IgD-negative memory B cell (primary cell): ENCODE measurements around the gene SF3B2. TPM values are rescaled to one million over a fixed set of nuclear protein-coding genes. Genes with fewer than 3 reads are reported as not detected.
A peak's percentile ranks its signal among the peaks of the same experiment; 100 is the strongest.
"Not testable (repeated sequence)": the region's sequence is repeated elsewhere in the genome, so short reads cannot be mapped to it uniquely, and the experiment has no call there.

Experiments used
- H3K27ac Mint-ChIP-seq, 3 donors: one replicate each; pipeline ENCODE4 v1.8.0; 2020 to 2022; ENCODE audit warnings: mild to moderate bottlenecking in 3 of 3, mixed read lengths in 3 of 3, moderate library complexity in 1 of 3
- H3K27me3 Mint-ChIP-seq: one replicate; pipeline ENCODE4 v1.8.0; 2021; ENCODE audit warnings: mixed read lengths
- H3K36me3 Mint-ChIP-seq: one replicate; pipeline ENCODE4 v1.8.0; 2020; ENCODE audit warnings: mild to moderate bottlenecking, mixed read lengths
- H3K4me1 Mint-ChIP-seq, 3 donors: one replicate each; pipeline ENCODE4 v1.8.0; 2020 to 2022; ENCODE audit warnings: mixed read lengths in 3 of 3, mild to moderate bottlenecking in 1 of 3
- H3K4me3 Mint-ChIP-seq, 4 donors: one replicate each; pipeline ENCODE4 v1.8.0; 2020 to 2022; ENCODE audit warnings: mild to moderate bottlenecking in 4 of 4, mixed read lengths in 4 of 4, moderate library complexity in 3 of 4
- H3K9me3 Mint-ChIP-seq, 3 donors: one replicate each; pipeline ENCODE4 v1.8.0; 2020 to 2021; ENCODE audit warnings: mixed read lengths in 3 of 3, mild to moderate bottlenecking in 1 of 3
- polyA plus RNA-seq: library from polyadenylated mRNA; unstranded; fragments of 300-500 nt; fragmentation: Illumina TruSeq; gene quantifications from one replicate; pipeline ENCODE4 v1.2.3, GENCODE V29; 2021

The SF3B2 gene
- polyA plus RNA-seq, 1 donor from 2014 or later, result 91.8 TPM

GRCh38 chr11:66083767-66084166 lies 31.6 kb downstream of the SF3B2 start:
- peak overlapping the region in 2 of 3 donors; percentile 69 to 71 for H3K27ac Mint-ChIP-seq

GRCh38 chr11:66084821-66085475 lies 32.8 kb downstream of the SF3B2 start:
- H3K27ac Mint-ChIP-seq, result peak overlapping the region in 2 of 3 donors; percentile 31 to 69
- no peaks in the 10 kb centered on the region for H3K27me3 Mint-ChIP-seq
- H3K4me1 Mint-ChIP-seq, result peaks cover 69 to 76% (median 71%) of the 10 kb centered on the region in 3 donors
- peaks cover 4% of the 10 kb centered on the region for H3K36me3 Mint-ChIP-seq
- no peaks in the 10 kb centered on the region for H3K9me3 Mint-ChIP-seq
- H3K4me3 Mint-ChIP-seq, result peak overlapping the region in 1 of 4 donors; percentile 18

More at GRCh38 chr11:66083767-66084166, 31.6 kb downstream of the SF3B2 start:
- Mint-ChIP-seq H3K4me1 (peaks cover 69 to 78% (median 76%) of the 10 kb centered on the region in 3 donors), H3K4me3 (peak overlapping the region; percentile 6 to 65 (median 28)), H3K36me3 (peaks cover 4% of the 10 kb centered on the region), H3K9me3 (no peaks in the 10 kb centered on the region), H3K27me3 (no peaks in the 10 kb centered on the region)

GRCh38 chr11:66087148-66087908 lies 35.2 kb downstream of the SF3B2 start:
- Mint-ChIP-seq H3K27me3 (no peaks in the 10 kb centered on the region), H3K36me3 (no peaks in the 10 kb centered on the region), H3K4me3 (peak overlapping the region in 3 of 4 donors; percentile 63 to 81 (median 64)), H3K27ac (peak overlapping the region; percentile 5 to 94 (median 67)), H3K4me1 (peaks cover 51 to 63% (median 53%) of the 10 kb centered on the region in 3 donors), H3K9me3 (no peaks in the 10 kb centered on the region)

- Mint-ChIP-seq H3K27ac (no peak overlapping the region), H3K27me3 (no peaks in the 10 kb centered on the region), H3K9me3 (no peaks in the 10 kb centered on the region), H3K36me3 (no peaks in the 10 kb centered on the region), H3K4me1 (peaks cover 38 to 50% (median 40%) of the 10 kb centered on the region in 3 donors), H3K4me3 (peak overlapping the region in 1 of 4 donors; percentile 86)
Observed at GRCh38 chr11:66089067-66089466, 36.9 kb downstream of the SF3B2 start.

- H3K27me3 Mint-ChIP-seq, result no peaks in the 10 kb centered on the region
- H3K27ac Mint-ChIP-seq, result peak overlapping the region in 1 of 3 donors; percentile 23
- peaks cover 27 to 38% (median 27%) of the 10 kb centered on the region in 3 donors for H3K4me1 Mint-ChIP-seq
Observed at GRCh38 chr11:66090288-66090687, 38.1 kb downstream of the SF3B2 start.

GRCh38 chr11:66092125-66092524 lies 40.0 kb downstream of the SF3B2 start:
- not testable (repeated sequence) for H3K4me3 Mint-ChIP-seq
- H3K4me1 Mint-ChIP-seq, result peaks cover 24 to 31% (median 24%) of the 10 kb centered on the region in 3 donors

More at GRCh38 chr11:66090288-66090687, 38.1 kb downstream of the SF3B2 start:
- Mint-ChIP-seq H3K36me3 (no peaks in the 10 kb centered on the region), H3K9me3 (no peaks in the 10 kb centered on the region), H3K4me3 (no peak overlapping the region)

GRCh38 chr11:66099746-66100145 lies 47.6 kb downstream of the SF3B2 start:
- H3K9me3 Mint-ChIP-seq, H3K4me3 Mint-ChIP-seq, H3K27me3 Mint-ChIP-seq, H3K36me3 Mint-ChIP-seq: not testable (repeated sequence)
- Mint-ChIP-seq H3K4me1 (peaks cover 49 to 56% (median 50%) of the 10 kb centered on the region in 3 donors), H3K27ac (peak overlapping the region in 1 of 3 donors; percentile 50)

More at GRCh38 chr11:66092125-66092524, 40.0 kb downstream of the SF3B2 start:
- not testable (repeated sequence) for H3K9me3 Mint-ChIP-seq, H3K36me3 Mint-ChIP-seq, H3K27me3 Mint-ChIP-seq, H3K27ac Mint-ChIP-seq

- no peaks in the 10 kb centered on the region for H3K9me3 Mint-ChIP-seq
- H3K27ac Mint-ChIP-seq, result peak overlapping the region; percentile 89 to 94 (median 92)
- H3K4me3 Mint-ChIP-seq, result peak overlapping the region; percentile 66 to 88 (median 79)
- no peaks in the 10 kb centered on the region for H3K27me3 Mint-ChIP-seq
- H3K4me1 Mint-ChIP-seq, result peaks cover 53 to 57% (median 56%) of the 10 kb centered on the region in 3 donors
- H3K36me3 Mint-ChIP-seq, result peaks cover 6% of the 10 kb centered on the region
Observed at GRCh38 chr11:66100272-66101065, 48.3 kb downstream of the SF3B2 start.

- H3K36me3 Mint-ChIP-seq, result peaks cover 6% of the 10 kb centered on the region
Observed at GRCh38 chr11:66101066-66101464, 48.9 kb downstream of the SF3B2 start.

GRCh38 chr11:66104057-66104638 lies 52.0 kb downstream of the SF3B2 start:
- Mint-ChIP-seq H3K36me3 (peaks cover 15% of the 10 kb centered on the region), H3K4me1 (peaks cover 50 to 58% (median 58%) of the 10 kb centered on the region in 3 donors), H3K27me3 (no peaks in the 10 kb centered on the region), H3K9me3 (no peaks in the 10 kb centered on the region), H3K27ac (peak overlapping the region in 2 of 3 donors; percentile 78 to 82), H3K4me3 (peak overlapping the region in 1 of 4 donors; percentile 32)

More at GRCh38 chr11:66101066-66101464, 48.9 kb downstream of the SF3B2 start:
- Mint-ChIP-seq H3K27ac (peak overlapping the region; percentile 89 to 94 (median 94)), H3K4me3 (peak overlapping the region; percentile 66 to 88 (median 79)), H3K27me3 (no peaks in the 10 kb centered on the region), H3K9me3 (no peaks in the 10 kb centered on the region), H3K4me1 (peaks cover 55 to 59% (median 57%) of the 10 kb centered on the region in 3 donors)

GRCh38 chr11:66106786-66107599 lies 54.8 kb downstream of the SF3B2 start:
- no peaks in the 10 kb centered on the region for H3K27me3 Mint-ChIP-seq
- no peak overlapping the region for H3K27ac Mint-ChIP-seq
- H3K9me3 Mint-ChIP-seq, result no peaks in the 10 kb centered on the region
- H3K4me3 Mint-ChIP-seq, result peak overlapping the region in 1 of 4 donors; percentile 86
- H3K36me3 Mint-ChIP-seq, result peaks cover 14% of the 10 kb centered on the region
- H3K4me1 Mint-ChIP-seq, result peaks cover 45 to 62% (median 57%) of the 10 kb centered on the region in 3 donors

- peaks cover 53 to 70% (median 65%) of the 10 kb centered on the region in 3 donors for H3K4me1 Mint-ChIP-seq
- peak overlapping the region in 1 of 3 donors; percentile 89 for H3K27ac Mint-ChIP-seq
- H3K9me3 Mint-ChIP-seq, result no peaks in the 10 kb centered on the region
- H3K36me3 Mint-ChIP-seq, result peaks cover 14% of the 10 kb centered on the region
- peak overlapping the region in 1 of 4 donors; percentile 86 for H3K4me3 Mint-ChIP-seq
- no peaks in the 10 kb centered on the region for H3K27me3 Mint-ChIP-seq
Observed at GRCh38 chr11:66107600-66108510, 55.7 kb downstream of the SF3B2 start.

GRCh38 chr11:66109294-66109693 lies 57.1 kb downstream of the SF3B2 start:
- H3K27me3 Mint-ChIP-seq, result no peaks in the 10 kb centered on the region
- H3K4me1 Mint-ChIP-seq, result peaks cover 54 to 71% (median 65%) of the 10 kb centered on the region in 3 donors
- H3K9me3 Mint-ChIP-seq, result no peaks in the 10 kb centered on the region
- peak overlapping the region in 2 of 3 donors; percentile 14 to 89 for H3K27ac Mint-ChIP-seq
- peaks cover 9% of the 10 kb centered on the region for H3K36me3 Mint-ChIP-seq
- H3K4me3 Mint-ChIP-seq, result peak overlapping the region in 1 of 4 donors; percentile 9
